Sigmoid colon (tissue), 7 donors: ENCODE results near the gene RECK. TPM values are rescaled to one million over a fixed set of nuclear protein-coding genes. Genes with fewer than 3 reads are reported as not detected.

Experiments used
- DNase-seq: peaks from one replicate; pipeline ENCODE4 v3.0.0-alpha.2; 2019
- H3K27ac ChIP-seq, 4 donors: fragments of 200-600 bp; sonication (generic); one replicate each; pipeline ENCODE4 v1.5.1; 2016 to 2019; ENCODE audit warnings: mild to moderate bottlenecking in 1 of 4
- H3K27me3 ChIP-seq, 3 donors: fragments of 200-600 bp; sonication (generic); one replicate each; pipeline ENCODE4 v1.5.1; 2019; ENCODE audit warnings: mild to moderate bottlenecking in 1 of 3
- H3K36me3 ChIP-seq, 4 donors: fragments of 200-600 bp; sonication (generic); one replicate each; pipeline ENCODE4 v1.5.1; 2016 to 2019
- H3K4me1 ChIP-seq, 4 donors: fragments of 200-600 bp; sonication (generic); one replicate each; pipeline ENCODE4 v1.5.1; 2017 to 2019
- H3K4me3 ChIP-seq, 4 donors: fragments of 200-600 bp; sonication (generic); one replicate each; pipeline ENCODE4 v1.5.1; 2017 to 2019; ENCODE audit warnings: mild to moderate bottlenecking in 2 of 4, moderate library complexity in 1 of 4
- H3K9me3 ChIP-seq, 4 donors: fragments of 200-600 bp in 3 of 4; sonication (generic) in 3 of 4; one replicate each; pipeline versions ENCODE4 v1.5.1 to v1.6.1; 2013 to 2019
- CTCF ChIP-seq, 4 experiments: fragments of 450-650 bp in 3 of 4; fragments of 200-600 bp in 1 of 4; IDR thresholded peaks; one replicate each; pipeline ENCODE4 v1.5.1; 2016 to 2019; ENCODE audit warnings: antibody characterized with exemption in 4 of 4, mild to moderate bottlenecking in 3 of 4, moderate library complexity in 2 of 4
- EP300 ChIP-seq, 4 donors: sonication (generic); formaldehyde crosslinking; IDR thresholded peaks; one replicate each; pipeline ENCODE4 v1.6.1; 2017; ENCODE audit warnings: antibody characterized with exemption in 4 of 4
- POLR2A ChIP-seq, 2 donors: fragments of 450-650 bp; IDR thresholded peaks; one replicate each; pipeline ENCODE4 v1.6.1; 2016; ENCODE audit warnings: antibody characterized with exemption in 2 of 2, mild to moderate bottlenecking in 2 of 2, moderate library complexity in 2 of 2
- POLR2AphosphoS5 ChIP-seq, 4 donors: sonication (generic); formaldehyde crosslinking; IDR thresholded peaks; one replicate each; pipeline ENCODE4 v1.6.1; 2017; ENCODE audit warnings: antibody characterized with exemption in 4 of 4
- WGBS, 2 donors: extraction: QIAGEN DNeasy Blood & Tissue Kit; methylation state at CpG; one replicate each; pipeline ENCODE4 v1.1.7; 2013; 5-methylcytosine and 5-hydroxymethylcytosine counted together
- intact Hi-C: fragments of 100-400 bp; cut with DNase I; formaldehyde crosslinking; loops from one replicate; pipeline ENCODE4 v1.15.1; 2023
- polyA plus RNA-seq, 3 donors: library from polyadenylated mRNA; stranded (reverse); fragments of 200-250 nt; gene quantifications; one replicate each; pipeline ENCODE4 v1.2.3, GENCODE V29; 2013
- total RNA-seq, 4 donors: library from RNA; depleted of rRNA; stranded (reverse); fragments of >200 nt; gene quantifications; one replicate each; pipeline ENCODE4 v1.1.0, GENCODE V29; 2016
- donor health status: healthy with polysubstance abuse.
- donor health status: Bipolar disorder and iron deficiency.
- donor health status: healthy.

The RECK gene
- total and polyA plus RNA-seq, 7 donors, result 0.23 to 22.2 (median 11.1) TPM

DNA sequence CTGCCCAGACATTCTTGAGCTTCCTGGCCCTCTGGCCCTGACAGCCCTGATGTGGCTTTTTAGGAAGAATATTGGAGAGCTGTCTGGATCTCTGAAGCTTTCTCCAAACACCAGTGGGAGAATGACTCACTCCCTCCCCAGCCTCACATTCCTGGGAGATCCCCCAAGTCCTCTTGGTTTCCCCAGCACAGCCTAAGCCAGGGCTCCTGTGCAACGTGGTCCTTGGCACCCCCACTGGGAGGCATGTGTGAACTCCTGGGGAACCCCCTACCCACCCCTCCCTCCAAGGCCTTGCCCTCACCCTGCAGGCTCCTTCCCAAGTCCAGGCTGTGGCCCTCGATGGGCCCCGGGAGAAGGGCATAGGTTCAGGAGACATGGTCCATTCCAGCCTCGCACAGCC lies 112.5 kb downstream of the RECK start:
- H3K27ac ChIP-seq, result peak overlapping the region; percentile 86 to 99 (median 90)
- peaks cover 0 to 22% (median 7%) of the 10 kb centered on the region in 4 donors for H3K36me3 ChIP-seq
- H3K9me3 ChIP-seq, result no peaks in the 10 kb centered on the region
- 81 to 85% methylated on average over 4 of the region's 4 CpGs for WGBS, 2 donors
- intact Hi-C loops, result loop anchor here (2.0 kb wide), 1 partner anchor 14 kb away; no protein-coding TSS in a partner anchor
- no peaks in the 10 kb centered on the region for H3K27me3 ChIP-seq
- TF ChIP-seq POLR2A (IDR thresholded peaks at IDR 0.05), result no peak
- no peak for TF ChIP-seq EP300 (IDR thresholded peaks at IDR 0.05)
- no peak for TF ChIP-seq POLR2AphosphoS5 (IDR thresholded peaks at IDR 0.05)
- TF ChIP-seq CTCF (IDR thresholded peaks at IDR 0.05), result no peak
- H3K4me3 ChIP-seq, result no peak overlapping the region
- DNase-seq, result peak; percentile 77
- peaks cover 0 to 85% (median 78%) of the 10 kb centered on the region in 4 donors for H3K4me1 ChIP-seq

DNA sequence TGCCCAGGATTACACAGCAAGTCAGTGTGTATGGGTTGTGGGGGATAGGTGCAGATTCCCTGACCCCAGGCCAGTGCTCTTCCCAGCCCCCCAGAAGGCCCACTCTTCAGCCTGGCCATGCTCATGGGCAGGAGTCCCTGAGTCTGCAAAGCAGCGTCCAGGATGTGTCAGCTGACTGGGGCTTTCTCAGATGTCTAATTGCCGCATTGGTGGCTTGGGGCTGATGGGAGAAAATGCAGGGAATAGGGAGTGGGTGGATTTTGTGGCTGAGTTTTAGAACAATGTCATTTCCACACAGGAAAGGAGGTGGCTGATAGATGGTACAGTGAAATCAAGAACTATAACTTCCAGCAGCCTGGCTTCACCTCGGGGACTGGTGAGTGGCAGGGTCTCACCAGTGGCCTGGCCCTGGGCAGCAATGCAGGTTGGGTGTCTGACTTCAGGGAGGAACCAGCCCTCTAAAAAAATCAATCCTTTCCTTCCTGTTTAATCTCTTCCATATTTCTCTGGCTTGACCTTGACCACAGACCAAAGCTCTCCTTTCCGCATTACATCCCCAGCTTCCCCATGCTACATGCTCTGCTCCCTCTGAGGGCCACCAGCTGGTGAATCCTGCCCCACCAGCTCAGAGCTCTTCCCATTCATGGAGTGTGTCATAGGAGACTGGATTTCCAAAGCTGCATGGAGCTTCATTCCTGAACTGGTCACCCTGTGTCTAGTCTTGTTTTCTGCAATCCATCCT lies 114.0 kb downstream of the RECK start:
- Histone ChIP-seq H3K4me1 (peaks cover 0 to 89% (median 79%) of the 10 kb centered on the region in 4 donors), H3K27ac (peak overlapping the region; percentile 86 to 99 (median 90)), H3K4me3 (no peak overlapping the region), H3K9me3 (no peaks in the 10 kb centered on the region), H3K36me3 (peaks cover 0 to 20% (median 5%) of the 10 kb centered on the region in 4 donors), H3K27me3 (no peaks in the 10 kb centered on the region)
- intact Hi-C loops, result no loop called here
- WGBS, 2 donors, result 73 to 86% methylated on average over 4 of the region's 4 CpGs
- no peak for TF ChIP-seq EP300 (IDR thresholded peaks at IDR 0.05)
- no peak for TF ChIP-seq POLR2AphosphoS5 (IDR thresholded peaks at IDR 0.05)
- no peak for TF ChIP-seq POLR2A (IDR thresholded peaks at IDR 0.05)
- TF ChIP-seq CTCF (IDR thresholded peaks at IDR 0.05), result no peak
- no peak for DNase-seq

DNA sequence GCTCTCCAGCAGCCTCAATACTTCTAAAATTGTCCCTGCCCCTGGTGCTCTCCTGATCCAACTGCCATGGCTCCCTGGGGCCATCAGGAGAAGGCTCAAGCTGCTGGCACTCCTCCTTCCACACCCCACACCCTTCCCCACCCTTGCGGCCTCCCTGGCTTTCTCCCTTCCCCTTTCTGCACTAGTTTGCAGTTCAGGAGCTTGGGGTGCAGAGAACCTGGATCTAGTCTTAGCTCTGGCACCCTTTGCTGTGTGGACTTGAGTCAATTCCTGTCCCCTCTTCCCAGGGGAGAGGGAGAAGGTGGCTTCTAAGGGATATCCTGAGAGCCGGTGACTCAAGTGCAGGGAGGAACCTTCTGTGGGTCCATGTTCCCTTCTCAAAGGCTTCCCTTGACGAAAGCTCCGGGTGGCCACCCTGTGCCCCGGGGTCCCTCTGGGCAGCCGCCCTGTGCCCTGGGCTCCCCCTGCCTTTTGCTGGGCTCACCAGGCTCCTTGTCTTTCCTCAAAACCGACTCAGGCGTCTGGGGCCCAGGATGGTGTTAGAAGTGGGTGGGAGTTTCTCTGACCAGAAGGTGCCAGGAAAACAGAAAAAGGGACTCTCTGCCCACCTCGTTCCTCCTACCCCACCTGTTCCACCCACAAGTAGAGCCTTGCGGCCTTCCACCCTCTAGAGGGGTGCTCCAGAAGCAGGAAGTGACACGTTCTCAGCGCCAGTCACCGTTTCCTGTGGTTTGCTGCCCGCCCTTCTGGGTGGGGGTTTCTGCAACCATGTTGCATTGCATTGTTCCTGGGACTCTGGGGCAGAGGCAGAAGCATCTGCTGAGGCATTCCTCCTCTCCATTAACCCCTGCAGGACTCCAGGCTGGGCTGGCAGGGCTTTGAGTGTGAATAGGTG lies 114.8 kb downstream of the RECK start:
- WGBS, 2 donors, result 51 to 82% methylated on average over 14 of the region's 14 CpGs
- Histone ChIP-seq H3K9me3 (peaks cover 0 to 2% (median 0%) of the 10 kb centered on the region in 4 donors), H3K36me3 (peaks cover 0 to 28% (median 10%) of the 10 kb centered on the region in 4 donors), H3K27me3 (no peaks in the 10 kb centered on the region), H3K27ac (peak overlapping the region; percentile 86 to 99 (median 90)), H3K4me3 (no peak overlapping the region), H3K4me1 (peaks cover 0 to 87% (median 76%) of the 10 kb centered on the region in 4 donors)
- TF ChIP-seq POLR2AphosphoS5 (IDR thresholded peaks at IDR 0.05) (peak in 2 of 4 donors; percentile 25 to 45), EP300 (IDR thresholded peaks at IDR 0.05) (no peak), CTCF (IDR thresholded peaks at IDR 0.05) (no peak), POLR2A (IDR thresholded peaks at IDR 0.05) (no peak)
- peak; percentile 79 for DNase-seq
- intact Hi-C loops, result no loop called here

GRCh38 chr9:36152741-36153438 lies 116.2 kb downstream of the RECK start:
- Histone ChIP-seq H3K27ac (peak overlapping the region; percentile 78 to 99 (median 90)), H3K27me3 (no peaks in the 10 kb centered on the region), H3K4me3 (no peak overlapping the region), H3K9me3 (peaks cover 0 to 2% (median 0%) of the 10 kb centered on the region in 4 donors), H3K4me1 (peaks cover 0 to 76% (median 66%) of the 10 kb centered on the region in 4 donors), H3K36me3 (peaks cover 0 to 37% (median 14%) of the 10 kb centered on the region in 4 donors)
- DNase-seq, result no peak
- WGBS, 2 donors, result 90 to 94% methylated on average over 10 of the region's 10 CpGs
- TF ChIP-seq POLR2A (IDR thresholded peaks at IDR 0.05) (no peak), POLR2AphosphoS5 (IDR thresholded peaks at IDR 0.05) (no peak)
- intact Hi-C loops, result no loop called here
